ENCODE data around the gene CDR2. TPM values are rescaled to one million over a fixed set of nuclear protein-coding genes. Genes with fewer than 3 reads are reported as not detected.

Gene CDR2
- total RNA-seq, 1 experiment from 2014 or later = 35.7 TPM

DNA sequence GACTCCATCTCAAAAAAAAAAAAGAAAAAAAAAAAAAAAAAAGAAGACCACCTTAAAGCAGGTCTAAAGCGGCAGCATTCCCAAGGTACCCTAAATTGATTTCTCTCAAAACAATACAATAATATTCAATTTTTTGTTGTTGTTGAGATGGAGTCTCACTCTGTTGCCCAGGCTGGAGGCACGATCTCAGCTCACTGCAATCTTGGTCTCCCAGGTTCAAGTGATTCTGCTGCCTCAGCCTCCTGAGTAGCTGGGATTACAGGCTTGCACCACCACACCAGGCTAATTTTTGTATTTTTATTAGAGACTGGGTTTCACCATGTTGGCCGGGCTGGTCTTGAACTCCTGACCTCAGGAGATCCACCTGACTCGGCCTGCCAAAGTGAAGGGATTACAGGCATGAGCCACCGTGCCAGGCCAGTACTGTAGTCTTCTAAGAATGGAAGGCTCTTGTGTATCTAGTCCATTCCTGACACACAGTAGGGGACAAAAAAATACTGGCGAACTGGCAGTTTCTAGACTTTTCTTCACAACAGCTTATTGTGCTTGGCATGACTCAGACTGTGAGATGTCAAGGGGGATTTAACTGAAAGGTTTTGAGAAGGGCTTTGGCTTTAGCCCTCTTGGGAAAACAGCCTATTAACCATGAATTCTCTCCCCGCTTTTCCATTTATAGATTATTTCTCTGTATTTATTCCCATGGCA is 17.3 kb downstream of the CDR2 start:
- Histone ChIP-seq H3K36me3 (ENCODE audit: control insufficient read depth, insufficient read depth, low read length) (no peaks in the 10 kb centered on the region; the same call in 1 of the 2 replicates), H3K4me3 (ENCODE audit: low read depth in 2 of 2, low read length in 2 of 2) (no peak overlapping the region), H3K27me3 (ENCODE audit: control insufficient read depth, insufficient read depth, low read length) (no peaks in the 10 kb centered on the region), H3K27ac (ENCODE audit: low read length) (no peak overlapping the region), H3K4me1 (ENCODE audit: control insufficient read depth, insufficient read depth, low read length) (peaks cover 11% of the 10 kb centered on the region), H3K9me3 (ENCODE audit: control insufficient read depth, insufficient read depth, low read depth, low read length) (no peaks in the 10 kb centered on the region)
- no peak for DNase-seq (ENCODE audit: low read depth, low spot score)
- TF ChIP-seq, protein P1, sequence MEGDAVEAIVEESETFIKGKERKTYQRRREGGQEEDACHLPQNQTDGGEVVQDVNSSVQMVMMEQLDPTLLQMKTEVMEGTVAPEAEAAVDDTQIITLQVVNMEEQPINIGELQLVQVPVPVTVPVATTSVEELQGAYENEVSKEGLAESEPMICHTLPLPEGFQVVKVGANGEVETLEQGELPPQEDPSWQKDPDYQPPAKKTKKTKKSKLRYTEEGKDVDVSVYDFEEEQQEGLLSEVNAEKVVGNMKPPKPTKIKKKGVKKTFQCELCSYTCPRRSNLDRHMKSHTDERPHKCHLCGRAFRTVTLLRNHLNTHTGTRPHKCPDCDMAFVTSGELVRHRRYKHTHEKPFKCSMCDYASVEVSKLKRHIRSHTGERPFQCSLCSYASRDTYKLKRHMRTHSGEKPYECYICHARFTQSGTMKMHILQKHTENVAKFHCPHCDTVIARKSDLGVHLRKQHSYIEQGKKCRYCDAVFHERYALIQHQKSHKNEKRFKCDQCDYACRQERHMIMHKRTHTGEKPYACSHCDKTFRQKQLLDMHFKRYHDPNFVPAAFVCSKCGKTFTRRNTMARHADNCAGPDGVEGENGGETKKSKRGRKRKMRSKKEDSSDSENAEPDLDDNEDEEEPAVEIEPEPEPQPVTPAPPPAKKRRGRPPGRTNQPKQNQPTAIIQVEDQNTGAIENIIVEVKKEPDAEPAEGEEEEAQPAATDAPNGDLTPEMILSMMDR (IDR thresholded peaks at IDR 0.05) = no peak
- TF ChIP-seq TCF7L2 (IDR thresholded peaks at IDR 0.05; ENCODE audit: low read depth, low read length) = no peak
- TF ChIP-seq SIN3A (IDR thresholded peaks at IDR 0.05; ENCODE audit: borderline replicate concordance, insufficient read depth, low read depth, low read length) = no peak
- TF ChIP-seq POLR2AphosphoS5 (IDR thresholded peaks at IDR 0.05; ENCODE audit: low read depth, low read length) = no peak
- TF ChIP-seq, protein P2, sequence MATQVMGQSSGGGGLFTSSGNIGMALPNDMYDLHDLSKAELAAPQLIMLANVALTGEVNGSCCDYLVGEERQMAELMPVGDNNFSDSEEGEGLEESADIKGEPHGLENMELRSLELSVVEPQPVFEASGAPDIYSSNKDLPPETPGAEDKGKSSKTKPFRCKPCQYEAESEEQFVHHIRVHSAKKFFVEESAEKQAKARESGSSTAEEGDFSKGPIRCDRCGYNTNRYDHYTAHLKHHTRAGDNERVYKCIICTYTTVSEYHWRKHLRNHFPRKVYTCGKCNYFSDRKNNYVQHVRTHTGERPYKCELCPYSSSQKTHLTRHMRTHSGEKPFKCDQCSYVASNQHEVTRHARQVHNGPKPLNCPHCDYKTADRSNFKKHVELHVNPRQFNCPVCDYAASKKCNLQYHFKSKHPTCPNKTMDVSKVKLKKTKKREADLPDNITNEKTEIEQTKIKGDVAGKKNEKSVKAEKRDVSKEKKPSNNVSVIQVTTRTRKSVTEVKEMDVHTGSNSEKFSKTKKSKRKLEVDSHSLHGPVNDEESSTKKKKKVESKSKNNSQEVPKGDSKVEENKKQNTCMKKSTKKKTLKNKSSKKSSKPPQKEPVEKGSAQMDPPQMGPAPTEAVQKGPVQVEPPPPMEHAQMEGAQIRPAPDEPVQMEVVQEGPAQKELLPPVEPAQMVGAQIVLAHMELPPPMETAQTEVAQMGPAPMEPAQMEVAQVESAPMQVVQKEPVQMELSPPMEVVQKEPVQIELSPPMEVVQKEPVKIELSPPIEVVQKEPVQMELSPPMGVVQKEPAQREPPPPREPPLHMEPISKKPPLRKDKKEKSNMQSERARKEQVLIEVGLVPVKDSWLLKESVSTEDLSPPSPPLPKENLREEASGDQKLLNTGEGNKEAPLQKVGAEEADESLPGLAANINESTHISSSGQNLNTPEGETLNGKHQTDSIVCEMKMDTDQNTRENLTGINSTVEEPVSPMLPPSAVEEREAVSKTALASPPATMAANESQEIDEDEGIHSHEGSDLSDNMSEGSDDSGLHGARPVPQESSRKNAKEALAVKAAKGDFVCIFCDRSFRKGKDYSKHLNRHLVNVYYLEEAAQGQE (IDR thresholded peaks at IDR 0.05; ENCODE audit: insufficient read depth in 1 of 2, low read depth in 2 of 2, low read length in 1 of 2) = no peak
- intact Hi-C loops (cut with micrococcal nuclease; ENCODE audit: unreplicated experiment) (no loop called here), in situ Hi-C loops (cut with HindIII; ENCODE audit: low pct_unique_long_range_greater_than_20kb, low sequenced_read_pairs) (no loop called here)
- ChIA-PET POLR2A (no interaction called here), CTCF (interaction anchor here (0.7 kb wide), 1 partner anchor 80 kb away, joined by 3 read pairs; no protein-coding TSS in a partner anchor)
- ATAC-seq = no peak
- no TSS peak for BruUV-seq (replicated peaks)

DNA sequence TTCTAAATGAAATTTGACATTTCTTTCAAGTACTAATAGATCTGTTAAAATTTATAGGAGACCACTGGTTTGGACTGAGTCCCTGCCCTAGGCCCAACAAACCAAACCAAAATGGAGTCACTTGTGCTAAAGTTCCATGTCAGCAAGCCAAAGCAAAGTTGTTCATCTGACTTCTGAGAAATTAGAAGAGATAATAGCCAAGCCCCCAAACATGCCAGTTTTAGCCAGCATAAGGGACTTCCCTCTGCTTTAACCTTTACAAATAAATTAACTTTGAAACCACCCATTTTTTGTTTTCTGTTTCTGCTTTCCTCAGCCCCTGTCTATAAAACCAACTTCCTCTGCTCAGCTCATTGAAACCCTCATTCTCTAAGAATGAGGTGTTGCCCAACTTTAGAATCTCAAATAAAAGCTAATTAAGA is 18.9 kb downstream of the CDR2 start:
- H3K9me3 ChIP-seq (ENCODE audit: control insufficient read depth, insufficient read depth, low read depth, low read length) = no peaks in the 10 kb centered on the region
- ChIA-PET POLR2A (no interaction called here), CTCF (no interaction called here)
- in situ Hi-C loops (cut with HindIII; ENCODE audit: low pct_unique_long_range_greater_than_20kb, low sequenced_read_pairs) = no loop called here
- H3K27ac ChIP-seq (ENCODE audit: low read length) = no peak overlapping the region
- no peaks in the 10 kb centered on the region; the same call in 1 of the 2 replicates for H3K36me3 ChIP-seq (ENCODE audit: control insufficient read depth, insufficient read depth, low read length)
- ATAC-seq (no peak), DNase-seq (ENCODE audit: low read depth, low spot score) (no peak)
- H3K4me3 ChIP-seq (ENCODE audit: low read depth in 2 of 2, low read length in 2 of 2) = no peak overlapping the region
- BruUV-seq (replicated peaks) = no TSS peak
- intact Hi-C loops (cut with micrococcal nuclease; ENCODE audit: unreplicated experiment) = no loop called here
- H3K27me3 ChIP-seq (ENCODE audit: control insufficient read depth, insufficient read depth, low read length) = no peaks in the 10 kb centered on the region
- peaks cover 5% of the 10 kb centered on the region; the same call in 1 of the 2 replicates for H3K4me1 ChIP-seq (ENCODE audit: control insufficient read depth, insufficient read depth, low read length)
- TF ChIP-seq, protein P2 (IDR thresholded peaks at IDR 0.05; ENCODE audit: insufficient read depth in 1 of 2, low read depth in 2 of 2, low read length in 1 of 2) = no peak
- TF ChIP-seq TCF7L2 (IDR thresholded peaks at IDR 0.05; ENCODE audit: low read depth, low read length) (no peak), SIN3A (IDR thresholded peaks at IDR 0.05; ENCODE audit: borderline replicate concordance, insufficient read depth, low read depth, low read length) (no peak), POLR2AphosphoS5 (IDR thresholded peaks at IDR 0.05; ENCODE audit: low read depth, low read length) (no peak)
- TF ChIP-seq, protein P1 (IDR thresholded peaks at IDR 0.05) = no peak

All from Panc1 (cell line).